HepG2 (cell line): ENCODE measurements around the gene ANKS4B. TPM values are rescaled to one million over a fixed set of nuclear protein-coding genes. Genes with fewer than 3 reads are reported as not detected.

ENCODE experiments used
- BCL6 ChIP-seq: IDR thresholded peaks from 2 replicates; pipeline ENCODE4 v1.6.1; 2016; ENCODE audit warnings: missing genetic modification reagents, missing compliant biosample characterization
- DZIP1 ChIP-seq: sonication (generic); formaldehyde crosslinking; IDR thresholded peaks from 2 replicates; pipeline ENCODE4 v1.5.0; 2020; ENCODE audit warnings: mild to moderate bottlenecking, missing genetic modification reagents
- ESRRA ChIP-seq: sonication (generic); formaldehyde crosslinking; IDR thresholded peaks from 2 replicates; pipeline ENCODE4 v1.5.1; 2020; ENCODE audit warnings: mild to moderate bottlenecking, low read depth, missing genetic modification reagents
- FOXK1 ChIP-seq: sonication (generic); formaldehyde crosslinking; IDR thresholded peaks from 2 replicates; pipeline ENCODE4 v1.4.0; 2020; ENCODE audit warnings: low read depth, missing genetic modification reagents, borderline replicate concordance
- HNF4G ChIP-seq, 2 experiments: sonication (generic) in 1 of 2; formaldehyde crosslinking in 1 of 2; IDR thresholded peaks; 2 replicates each; pipeline versions ENCODE4 v1.4.0 to v1.6.1; 2011 to 2020; ENCODE audit warnings: borderline replicate concordance in 2 of 2, low read depth in 2 of 2, mild to moderate bottlenecking in 2 of 2, low read length in 1 of 2, missing genetic modification reagents in 1 of 2, moderate library complexity in 1 of 2
- MEF2D ChIP-seq: sonication (generic); formaldehyde crosslinking; IDR thresholded peaks from 2 replicates; pipeline ENCODE4 v1.5.1; 2020; ENCODE audit warnings: mild to moderate bottlenecking, missing genetic modification reagents
- MIER2 ChIP-seq: IDR thresholded peaks from 2 replicates; pipeline ENCODE4 v1.6.1; 2016; ENCODE audit warnings: missing biosample characterization, missing genetic modification reagents
- RXRB ChIP-seq: IDR thresholded peaks from 2 replicates; pipeline ENCODE4 v1.6.1; 2016; ENCODE audit warnings: borderline replicate concordance, missing genetic modification reagents, missing compliant biosample characterization
- SIX4 ChIP-seq: sonication (generic); formaldehyde crosslinking; IDR thresholded peaks from 2 replicates; pipeline ENCODE4 v1.4.0; 2020; ENCODE audit warnings: missing genetic modification reagents
- YEATS4 ChIP-seq: sonication (generic); formaldehyde crosslinking; IDR thresholded peaks from 2 replicates; pipeline ENCODE4 v1.4.0; 2020; ENCODE audit warnings: missing genetic modification reagents, borderline replicate concordance
- ZFP82 ChIP-seq: sonication (generic); formaldehyde crosslinking; IDR thresholded peaks from 2 replicates; pipeline ENCODE4 v1.5.1; 2020; ENCODE audit warnings: mild to moderate bottlenecking, missing genetic modification reagents, borderline replicate concordance
- ZMAT3 ChIP-seq: sonication (generic); formaldehyde crosslinking; conservative IDR thresholded peaks from 2 replicates; pipeline ENCODE4 v1.7.0; 2021; ENCODE audit warnings: missing genetic modification reagents
- ZNF121 ChIP-seq: sonication (generic); formaldehyde crosslinking; IDR thresholded peaks from 2 replicates; pipeline ENCODE4 v1.5.0; 2020; ENCODE audit warnings: mild to moderate bottlenecking, missing genetic modification reagents
- ZNF143 ChIP-seq: sonication (generic); formaldehyde crosslinking; IDR thresholded peaks from 2 replicates; pipeline ENCODE4 v1.4.0; 2020; ENCODE audit warnings: missing genetic modification reagents
- ZNF501 ChIP-seq: sonication (generic); formaldehyde crosslinking; IDR thresholded peaks from 2 replicates; pipeline ENCODE4 v1.5.1; 2020; ENCODE audit warnings: mild to moderate bottlenecking, moderate library complexity, missing genetic modification reagents
- ZNF605 ChIP-seq: sonication (generic); formaldehyde crosslinking; IDR thresholded peaks from 2 replicates; pipeline ENCODE4 v1.8.0; 2022; ENCODE audit warnings: mild to moderate bottlenecking, missing genetic modification reagents
- ZNF710 ChIP-seq: sonication (generic); formaldehyde crosslinking; IDR thresholded peaks from 2 replicates; pipeline ENCODE4 v1.5.0; 2020; ENCODE audit warnings: mild to moderate bottlenecking, missing genetic modification reagents, borderline replicate concordance
- ZNF879 ChIP-seq: sonication (generic); formaldehyde crosslinking; IDR thresholded peaks from 2 replicates; pipeline ENCODE4 v1.8.1; 2023; ENCODE audit warnings: missing genetic modification reagents
- polyA plus RNA-seq, 8 experiments: library from polyadenylated mRNA; depleted of rRNA in 3 of 8; stranded (reverse) in 7 of 8; unstranded in 1 of 8; fragments of >200 nt; fragmentation: Illumina TruSeq in 4 of 8; extraction: Trizol in 4 of 8; gene quantifications; 2 replicates each; pipeline versions ENCODE4 v1.2.1 to v1.2.3, GENCODE V29; 2011 to 2016; ENCODE audit warnings: low read depth in 4 of 8, missing spikeins in 1 of 8, mixed read lengths in 1 of 8; ENCODE audit not compliant: insufficient read depth in 1 of 8
- total RNA-seq, 5 experiments: library from RNA; depleted of rRNA; stranded (reverse); fragments of >200 nt; fragmentation: Illumina TruSeq; extraction: Trizol; gene quantifications; 2 replicates each; pipeline ENCODE4 v1.2.3, GENCODE V29; 2016; ENCODE audit warnings: low read depth in 1 of 5
- TF ChIP-seq, protein P1 (sequence below), 2 experiments: sonication (generic) in 1 of 2; formaldehyde crosslinking in 1 of 2; IDR thresholded peaks; 2 replicates each; pipeline versions ENCODE4 v1.5.1 to v1.6.1; 2011 to 2020; ENCODE audit warnings: borderline replicate concordance in 1 of 2, low read depth in 1 of 2, low read length in 1 of 2, mild to moderate bottlenecking in 1 of 2, missing genetic modification reagents in 1 of 2, moderate library complexity in 1 of 2
- TF ChIP-seq, protein P2 (sequence below): sonication (generic); formaldehyde crosslinking; IDR thresholded peaks from 2 replicates; pipeline ENCODE4 v1.5.0; 2020; ENCODE audit warnings: missing genetic modification reagents

Gene ANKS4B
- total and polyA plus RNA-seq, 2 of the 13 experiments (the other 11 are each of a cell fraction or from before 2014, with no cell fraction given) = 6.5 to 30.0 TPM

DNA sequence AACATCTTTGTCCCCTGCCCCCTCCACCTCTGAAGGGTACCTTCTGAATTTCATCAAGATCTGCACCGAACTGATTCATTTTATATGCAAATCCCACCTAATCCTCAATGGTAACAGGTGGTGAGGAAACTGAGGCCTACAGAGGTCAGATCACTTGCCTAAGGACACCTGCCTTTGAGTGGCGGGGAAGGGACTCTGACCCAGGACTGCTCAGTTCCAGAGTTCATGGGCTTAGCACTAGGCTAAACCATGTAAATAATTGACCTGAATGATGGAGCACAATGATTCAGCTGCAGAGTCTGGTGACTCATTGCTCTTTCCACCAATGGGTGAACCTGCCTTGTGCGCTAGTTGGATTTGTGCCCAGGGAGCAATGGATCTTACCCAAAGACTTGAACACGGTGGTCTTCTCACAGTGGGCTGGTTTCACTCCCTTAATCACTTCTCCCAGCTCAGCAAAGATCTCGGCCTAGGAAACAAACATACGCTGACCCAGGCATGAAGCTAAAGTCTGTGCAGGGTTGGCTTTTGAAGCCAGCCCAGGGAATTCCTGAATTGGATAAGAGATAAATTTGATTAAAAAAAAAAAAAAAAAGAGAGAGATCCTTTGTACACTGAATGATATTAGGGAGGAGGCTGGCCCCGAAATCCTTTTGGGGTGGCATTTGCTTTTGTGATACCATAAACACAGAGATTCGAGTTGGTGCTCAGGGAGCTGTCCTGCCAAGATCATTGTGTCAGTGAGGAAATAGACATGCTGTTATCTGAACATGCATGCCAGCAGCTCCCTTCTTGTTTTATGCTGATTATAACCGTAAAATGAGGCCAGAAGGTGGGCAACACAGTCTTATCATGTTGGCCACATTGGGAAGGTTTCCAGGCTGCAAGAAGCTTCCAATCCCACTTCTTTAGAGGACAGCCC, 27.6 kb downstream of the ANKS4B start (continued):
- TF ChIP-seq DZIP1 (CRISPR knock-in tag) (no peak), ZMAT3 (CRISPR knock-in tag) (peak; percentile 64; the same call in 1 of the 2 replicates), MIER2 (CRISPR knock-in tag) (peak; percentile 36; the same call in 1 of the 2 replicates), ZFP82 (CRISPR knock-in tag) (peak; percentile 61; the same call in 1 of the 2 replicates), YEATS4 (CRISPR knock-in tag) (peak; percentile 84), ZNF121 (CRISPR knock-in tag) (peak; percentile 29; the same call in 1 of the 2 replicates), ESRRA (CRISPR knock-in tag) (peak; percentile 100), ZNF710 (CRISPR knock-in tag) (peak; percentile 79), BCL6 (peak; percentile 80), HNF4G (IDR thresholded peaks at IDR 0.05; ENCODE audit: borderline replicate concordance, low read depth, low read length) (peak; percentile 99), HNF4G (CRISPR knock-in tag; IDR thresholded peaks at IDR 0.05; ENCODE audit: borderline replicate concordance, low read depth) (peak; percentile 99), FOXK1 (peak; percentile 75; the same call in 1 of the 2 replicates), ZNF143 (CRISPR knock-in tag) (peak; percentile 15; the same call in 1 of the 2 replicates), MEF2D (peak; percentile 94; the same call in 1 of the 2 replicates), ZNF501 (CRISPR knock-in tag) (0 out of 2 replicates have a peak, but pooled peaks have one; percentile 47), RXRB (CRISPR knock-in tag) (peak; percentile 99), SIX4 (CRISPR knock-in tag) (peak; percentile 83), ZNF879 (CRISPR knock-in tag) (no peak), ZNF605 (CRISPR knock-in tag) (peak; percentile 63; the same call in 1 of the 2 replicates)
- TF ChIP-seq, protein P1, sequence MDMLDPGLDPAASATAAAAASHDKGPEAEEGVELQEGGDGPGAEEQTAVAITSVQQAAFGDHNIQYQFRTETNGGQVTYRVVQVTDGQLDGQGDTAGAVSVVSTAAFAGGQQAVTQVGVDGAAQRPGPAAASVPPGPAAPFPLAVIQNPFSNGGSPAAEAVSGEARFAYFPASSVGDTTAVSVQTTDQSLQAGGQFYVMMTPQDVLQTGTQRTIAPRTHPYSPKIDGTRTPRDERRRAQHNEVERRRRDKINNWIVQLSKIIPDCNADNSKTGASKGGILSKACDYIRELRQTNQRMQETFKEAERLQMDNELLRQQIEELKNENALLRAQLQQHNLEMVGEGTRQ (IDR thresholded peaks at IDR 0.05; ENCODE audit: low read depth, low read length) = no peak
- TF ChIP-seq, protein P1 (CRISPR knock-in tag; IDR thresholded peaks at IDR 0.05; ENCODE audit: borderline replicate concordance) = no peak
- TF ChIP-seq, protein P2, sequence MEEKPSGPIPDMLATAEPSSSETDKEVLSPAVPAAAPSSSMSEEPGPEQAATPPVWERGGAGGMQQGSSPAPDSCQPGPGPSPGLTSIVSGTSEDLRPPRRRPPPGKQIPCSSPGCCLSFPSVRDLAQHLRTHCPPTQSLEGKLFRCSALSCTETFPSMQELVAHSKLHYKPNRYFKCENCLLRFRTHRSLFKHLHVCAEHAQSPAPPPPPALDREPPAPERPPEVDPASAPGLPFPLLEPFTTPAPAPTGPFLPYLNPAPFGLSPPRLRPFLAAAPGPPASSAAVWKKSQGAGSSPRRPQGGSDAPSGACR (CRISPR knock-in tag) = peak; percentile 88; the same call in 1 of the 2 replicates
